GM19351 (cell line): ENCODE results near the gene NOLC1.
A peak's percentile ranks its signal among the peaks of the same experiment; 100 is the strongest.

ENCODE experiments used
- ATAC-seq: cut with Tn5 transposase; IDR thresholded peaks from one replicate; pipeline ENCODE4 v1.9.1; 2021; ENCODE audit warnings: mild to moderate bottlenecking, moderate library complexity; ENCODE audit not compliant: unreplicated experiment

The NOLC1 gene

DNA sequence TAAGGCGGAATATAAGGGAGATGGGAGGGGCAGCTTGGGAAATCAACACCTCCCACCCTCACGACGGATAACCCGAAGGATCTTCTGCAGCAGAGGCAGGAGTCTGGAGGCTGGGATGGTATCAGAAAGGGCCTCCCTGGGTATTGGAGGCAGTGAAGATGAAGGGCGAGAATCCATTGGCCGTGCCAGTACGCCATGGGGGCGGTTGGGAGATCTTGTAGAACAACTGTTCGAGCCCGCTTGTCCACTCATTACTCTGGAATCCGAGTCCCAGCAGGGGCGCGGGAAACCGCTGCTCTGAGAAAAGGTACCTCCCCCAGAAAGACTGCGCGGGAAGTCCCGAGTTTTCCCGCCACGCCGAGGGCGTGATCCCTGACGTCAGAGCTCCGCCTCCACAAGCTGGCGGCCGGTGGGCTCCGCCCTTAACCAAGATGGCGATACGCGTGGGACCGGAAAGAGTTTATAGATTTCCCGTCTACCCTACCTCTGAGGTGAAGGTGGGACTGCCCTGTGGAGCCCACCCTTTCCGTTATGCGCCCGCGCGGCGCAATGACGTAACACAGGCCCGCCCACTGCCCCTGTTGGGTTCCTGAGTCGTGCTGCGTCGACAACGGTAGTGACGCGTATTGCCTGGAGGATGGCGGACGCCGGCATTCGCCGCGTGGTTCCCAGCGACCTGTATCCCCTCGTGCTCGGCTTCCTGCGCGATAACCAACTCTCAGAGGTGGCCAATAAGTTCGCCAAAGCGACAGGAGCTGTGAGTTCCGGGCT lies at the start of gene NOLC1:
Gene NOLC1 (plus strand): TSS at position 616 of the 771 bp plus-strand sequence. CDS start 22 bp downstream, at position 638.
- peak; percentile 88 for ATAC-seq

DNA sequence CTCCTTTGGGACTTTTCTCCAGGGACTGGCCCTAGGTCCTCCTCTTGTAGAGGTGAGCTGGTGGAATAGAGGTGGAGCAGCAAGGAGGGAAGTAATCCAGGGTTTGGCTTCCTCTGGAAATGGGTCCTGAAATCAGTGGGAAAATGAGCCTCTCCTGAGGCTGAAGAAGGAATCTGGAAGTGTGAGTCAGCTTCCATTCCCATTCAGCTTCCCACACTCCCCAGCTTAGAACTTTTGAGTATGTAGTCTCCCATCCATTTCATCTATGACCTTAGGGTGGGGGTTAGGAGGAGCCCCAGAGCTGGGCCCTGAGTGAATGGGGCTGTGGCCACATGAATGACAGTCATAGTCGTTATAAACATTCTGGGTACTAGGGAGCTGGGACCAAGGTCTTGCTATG lies 49.8 kb upstream of the NOLC1 start:
- no peak for ATAC-seq

DNA sequence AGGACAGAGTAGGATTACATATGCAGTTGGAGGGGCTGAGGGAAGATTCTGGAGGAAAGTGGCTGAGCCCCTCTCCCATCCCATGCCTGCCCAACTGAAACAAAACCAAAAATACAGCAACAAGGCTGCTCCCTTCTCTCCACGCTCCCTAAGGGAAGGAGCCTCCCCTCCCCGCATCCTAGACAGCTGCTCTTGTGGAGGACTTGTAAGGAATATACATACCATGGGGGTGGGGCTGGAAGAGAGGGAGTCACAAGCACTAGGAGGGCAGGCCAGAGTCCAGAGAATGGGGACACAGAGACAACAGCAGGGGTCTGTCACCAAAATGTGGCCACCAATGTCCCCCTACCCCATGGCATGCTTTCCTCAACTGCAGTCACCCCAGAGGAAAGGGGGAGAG lies 45.2 kb upstream of the NOLC1 start:
- ATAC-seq = no peak

DNA sequence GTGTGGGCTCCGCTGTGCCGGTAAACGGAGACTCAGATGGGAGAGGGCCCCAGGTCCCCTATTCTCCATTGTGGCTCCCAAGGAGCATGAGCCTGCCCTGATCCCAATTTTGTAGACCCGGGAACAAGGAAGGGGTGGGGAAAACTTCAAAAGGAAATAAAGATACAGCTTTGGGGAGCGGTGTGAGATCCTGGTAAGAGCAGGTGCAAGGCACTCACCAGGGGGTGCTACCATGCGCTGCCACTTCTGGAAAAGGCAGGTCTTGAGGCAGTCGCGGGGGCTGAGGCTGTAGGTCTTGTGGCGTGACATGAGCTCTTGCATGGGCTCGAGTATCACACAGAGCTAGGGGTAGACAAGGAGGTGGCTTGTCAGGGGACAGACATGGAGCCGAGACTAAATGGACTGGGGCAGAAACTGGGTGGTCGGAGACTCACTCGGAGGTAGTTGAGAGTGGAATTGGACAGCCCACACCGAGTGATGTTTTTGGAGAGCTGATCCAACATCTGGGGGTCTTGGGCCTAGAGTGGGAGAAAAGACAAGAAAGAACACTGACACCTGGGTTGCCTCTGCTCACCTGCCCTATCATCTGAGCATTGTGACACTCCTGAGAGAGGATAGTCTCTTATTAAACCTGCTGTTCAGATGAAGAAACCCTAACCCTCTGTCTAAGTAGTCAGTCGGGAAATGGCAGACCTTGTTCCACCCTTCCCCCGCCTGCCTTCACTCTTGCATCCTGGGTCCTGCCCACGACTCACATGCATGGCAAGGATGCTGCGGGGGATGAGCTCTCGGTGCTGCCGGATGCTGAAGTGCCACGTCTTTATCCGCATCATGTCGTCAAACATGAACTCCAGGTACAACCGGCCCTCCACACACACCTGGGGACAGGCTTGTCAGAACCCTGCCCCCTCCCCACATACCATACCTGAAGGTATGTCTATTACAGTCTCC lies 42.7 kb upstream of the NOLC1 start:
- no peak for ATAC-seq

GRCh38 chr10:102111276-102111675 lies 40.9 kb upstream of the NOLC1 start:
- ATAC-seq = no peak

DNA sequence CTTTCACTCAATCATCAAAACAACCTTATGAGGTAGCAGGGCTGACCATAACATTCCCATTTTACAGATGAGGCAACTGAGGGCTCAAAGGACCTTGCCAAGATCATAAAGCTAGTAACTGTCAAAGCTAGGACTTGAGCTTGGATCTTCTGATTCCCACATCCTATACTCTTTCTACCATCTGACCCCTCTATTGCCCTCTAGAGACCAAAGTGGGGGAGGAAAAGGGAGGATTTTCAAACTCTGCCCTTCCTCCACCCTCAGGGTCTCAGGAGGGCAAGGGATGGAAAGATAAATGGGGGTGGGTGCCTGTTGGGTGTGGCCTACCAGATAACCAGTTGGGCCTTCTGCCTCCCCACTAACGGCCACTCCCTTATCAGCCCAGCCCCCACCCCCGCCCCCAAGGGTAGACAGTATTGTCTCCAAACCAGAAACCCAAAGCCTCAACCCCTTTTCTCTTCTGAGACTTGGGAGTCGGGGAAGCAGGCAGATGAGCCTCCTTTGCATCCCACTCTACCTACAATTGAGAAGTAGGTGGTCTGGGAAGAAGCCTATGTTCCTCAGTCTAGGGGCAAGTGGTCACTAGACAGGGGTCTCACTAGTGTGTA lies 39.9 kb upstream of the NOLC1 start:
- ATAC-seq = no peak

GRCh38 chr10:102113261-102113955 lies 38.8 kb upstream of the NOLC1 start:
- ATAC-seq = no peak

- peak; percentile 19 for ATAC-seq
These were observed 38.0 kb upstream of the NOLC1 start for GRCh38 chr10:102113956-102114857.

- ATAC-seq = peak; percentile 67
These were observed 37.1 kb upstream of the NOLC1 start for GRCh38 chr10:102114861-102115618.

DNA sequence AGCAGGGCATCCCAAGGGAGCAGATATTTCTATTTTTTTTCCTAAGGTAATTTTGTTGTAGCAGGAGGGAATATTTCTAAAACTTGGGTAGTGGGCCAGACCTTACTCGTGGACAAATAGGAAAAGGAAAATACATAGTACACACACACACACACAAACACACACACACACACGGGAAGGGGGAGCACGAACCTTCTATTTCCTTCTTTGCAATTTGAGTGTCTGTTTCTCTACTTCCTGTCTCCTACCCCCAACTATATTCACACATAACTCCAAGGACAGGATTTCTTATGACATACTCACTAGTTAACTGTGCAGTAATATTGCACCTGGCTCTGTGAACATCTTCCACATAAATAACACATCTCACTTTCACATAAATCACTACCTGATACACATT lies 36.4 kb upstream of the NOLC1 start:
- no peak for ATAC-seq

DNA sequence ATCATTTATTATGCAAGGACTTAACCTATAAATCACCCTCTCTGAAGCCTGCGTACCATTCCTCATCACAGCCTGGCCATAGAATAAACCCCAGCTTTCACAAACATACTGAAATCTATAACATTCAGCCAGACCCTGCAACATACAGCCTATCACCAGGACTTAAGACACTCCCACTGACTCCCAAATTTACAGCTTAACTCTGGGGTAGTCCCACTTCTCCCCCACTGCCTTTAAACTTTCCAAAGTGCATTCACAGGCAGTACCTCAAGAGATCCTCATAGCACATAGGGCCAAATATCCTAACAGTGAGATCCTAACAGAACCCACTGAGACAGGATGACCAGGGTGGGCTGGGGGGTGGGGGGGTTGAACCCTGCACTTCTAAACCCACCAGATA lies 35.5 kb upstream of the NOLC1 start:
- no peak for ATAC-seq

- no peak for ATAC-seq
These were observed 34.6 kb upstream of the NOLC1 start for GRCh38 chr10:102117391-102118159.

GRCh38 chr10:102118867-102119266 lies 33.3 kb upstream of the NOLC1 start:
- no peak for ATAC-seq

DNA sequence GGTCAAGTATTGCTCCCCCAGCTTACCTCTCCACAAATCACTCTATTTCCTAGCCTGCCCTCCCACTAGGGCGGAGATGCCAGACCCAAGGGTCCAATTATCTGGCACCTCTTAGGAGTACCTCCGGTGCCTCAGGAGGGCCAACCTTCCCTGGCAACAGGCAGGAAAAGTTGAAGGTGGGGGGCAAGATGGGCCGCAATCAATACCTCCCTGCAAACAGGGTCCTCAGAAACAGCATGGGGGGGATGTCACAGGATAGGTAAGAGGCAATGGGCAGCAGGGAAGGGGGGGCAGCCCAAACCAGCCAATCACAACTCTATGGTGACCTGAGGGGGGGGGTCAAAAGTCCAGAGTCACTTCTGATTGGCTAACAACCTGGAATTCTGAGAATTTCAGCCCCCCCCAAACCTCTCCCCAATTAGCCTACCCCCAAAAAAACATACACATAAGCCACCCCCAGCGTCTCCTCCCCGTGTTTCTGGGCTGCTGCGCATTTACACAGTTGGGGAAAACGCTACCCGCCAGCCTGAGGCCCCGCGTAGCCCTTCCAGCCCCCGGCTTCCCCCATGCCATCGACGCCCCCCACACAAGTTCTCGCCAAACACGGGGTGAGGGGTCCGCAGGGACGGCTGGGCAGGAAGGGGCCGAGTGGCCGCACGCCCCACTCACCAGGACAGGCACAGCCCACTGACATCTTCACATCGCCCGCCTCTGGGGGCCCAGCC lies 32.6 kb upstream of the NOLC1 start:
- ATAC-seq = no peak

DNA sequence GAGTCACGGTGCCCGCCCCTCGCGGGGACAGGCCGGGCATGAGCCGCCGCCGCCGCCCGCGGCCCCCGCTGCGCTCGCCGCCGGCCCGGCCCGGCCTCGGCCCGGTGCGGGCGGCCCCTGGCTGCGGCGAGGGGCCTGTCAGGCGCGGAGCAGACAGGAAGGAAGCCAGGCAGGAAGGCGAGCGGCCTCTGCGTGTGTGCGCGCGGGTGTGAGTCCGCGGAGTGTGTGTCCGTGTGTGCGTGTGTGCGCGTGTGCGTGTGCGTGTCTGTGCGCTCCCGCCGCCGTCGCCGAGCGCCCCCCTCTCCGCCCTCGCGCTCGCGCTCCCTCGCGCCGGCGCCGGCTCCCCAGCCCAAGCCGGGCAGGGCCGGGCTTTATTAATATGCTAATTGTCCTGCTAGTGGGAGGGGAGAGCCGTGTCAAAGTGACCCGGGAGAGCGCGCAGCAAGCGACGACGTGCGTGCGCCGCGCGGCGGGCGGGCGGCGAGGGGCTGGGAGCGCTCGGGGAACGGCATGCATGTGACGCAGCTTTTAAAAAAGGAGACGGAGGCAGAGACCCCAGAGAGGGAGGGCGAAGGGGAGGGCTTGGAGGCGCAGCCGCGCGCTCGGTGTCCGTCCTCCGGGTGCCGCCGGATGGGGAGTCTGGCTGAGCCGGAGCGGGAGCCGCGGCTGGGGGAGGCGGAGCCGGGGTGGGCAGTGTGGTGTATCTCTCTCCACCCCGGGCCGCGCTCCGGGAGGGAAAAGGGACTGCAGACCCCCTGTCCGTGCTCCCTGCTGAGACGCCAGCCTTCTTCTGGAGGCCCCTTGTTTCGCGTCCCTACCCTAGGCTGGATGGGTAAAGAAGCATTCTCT lies 31.8 kb upstream of the NOLC1 start, which contains the start of gene LDB1:
Gene LDB1 (minus strand): TSS at position 227 of the 849 bp plus-strand sequence. CDS start 258 bp downstream, outside the sequence.
- ATAC-seq = peak; percentile 73

DNA sequence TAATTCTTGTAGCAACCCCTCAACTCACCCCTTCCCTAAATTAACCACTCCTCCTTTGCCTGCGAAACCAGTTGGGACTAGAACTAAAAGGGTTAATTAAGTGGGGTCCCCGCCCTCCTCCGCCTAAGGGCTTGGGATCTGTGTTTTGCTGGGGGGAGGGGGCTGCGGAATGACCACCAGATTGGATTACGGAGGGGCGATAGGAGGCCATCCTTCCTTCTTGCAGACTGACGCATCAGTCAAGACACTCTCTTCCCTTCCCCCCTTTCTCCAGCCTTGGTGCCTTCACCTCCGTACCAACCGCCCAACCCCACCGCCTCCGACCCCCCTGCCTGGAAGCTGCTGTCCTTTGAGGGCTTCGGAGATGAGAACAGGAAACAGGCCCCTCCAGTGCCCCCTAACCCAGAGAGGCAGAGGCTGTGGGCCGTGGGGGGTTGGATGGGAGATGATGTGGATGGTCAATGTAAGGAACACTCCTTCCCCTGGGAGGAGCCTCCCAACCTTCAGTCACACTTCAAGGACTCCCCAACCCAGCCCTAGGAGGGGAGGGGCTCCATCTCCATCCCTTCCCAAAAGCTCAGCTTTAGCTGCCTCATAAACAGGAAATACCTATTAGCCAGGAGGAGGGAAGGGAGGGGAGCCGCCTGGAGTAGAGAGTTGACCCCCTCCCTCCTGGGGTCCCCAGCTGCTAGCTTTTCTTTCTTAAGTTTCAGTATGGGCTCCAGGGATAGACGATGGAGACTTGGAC lies 31.0 kb upstream of the NOLC1 start:
- no peak for ATAC-seq
